Activated CD8-positive, alpha-beta T cell treated with anti-CD3 and anti-CD28 coated beads, Interleukin-2, amount 10 ng/mL, durations not matched to agents 7 days and 5 days (primary cell): Measurements from ENCODE around the gene PET100. TPM values are rescaled to one million over a fixed set of nuclear protein-coding genes. Genes with fewer than 3 reads are reported as not detected.
A peak's percentile ranks its signal among the peaks of the same experiment; 100 is the strongest.

Source experiments
- ATAC-seq: fragments of 150-1000 bp; cut with Tn5 transposase; one replicate; pipeline ENCODE4 v1.10.0; 2021; ENCODE audit warnings: moderate library complexity
- CTCF ChIA-PET: fragments of 350-600 bp; sonication (Branson Sonifier 250); formaldehyde crosslinking; loops from one replicate; lab custom pipeline; 2021; ENCODE audit warnings: antibody characterized with exemption; lab: Charles Lee
- POLR2A ChIA-PET: fragments of 350-600 bp; sonication (Branson Sonifier 250); formaldehyde crosslinking; loops from one replicate; lab custom pipeline; 2021; ENCODE audit warnings: antibody characterized with exemption; lab: Charles Lee
- DNase-seq: peaks from one replicate; pipeline ENCODE4 v3.0.0-alpha.2; 2020
- H3K27ac Mint-ChIP-seq: one replicate; pipeline ENCODE4 v1.8.0; 2021; ENCODE audit warnings: mild to moderate bottlenecking, mixed read lengths
- H3K27me3 Mint-ChIP-seq: one replicate; pipeline ENCODE4 v1.8.0; 2021; ENCODE audit warnings: low read depth, mixed read lengths
- H3K36me3 Mint-ChIP-seq: one replicate; pipeline ENCODE4 v1.8.0; 2021; ENCODE audit warnings: low read depth, mixed read lengths
- H3K4me1 Mint-ChIP-seq: one replicate; pipeline ENCODE4 v1.8.0; 2021; ENCODE audit warnings: low read depth, mixed read lengths
- H3K4me3 Mint-ChIP-seq: one replicate; pipeline ENCODE4 v1.8.0; 2021; ENCODE audit warnings: mild to moderate bottlenecking, mixed read lengths
- H3K9me3 Mint-ChIP-seq: one replicate; pipeline ENCODE4 v1.8.0; 2022; ENCODE audit warnings: mixed read lengths; ENCODE audit not compliant: insufficient read depth
- total RNA-seq, 2 experiments: library from RNA; stranded (reverse); gene quantifications; one replicate each; pipeline ENCODE4 v1.2.3, GENCODE V29; 2021

Gene PET100
- 100 to 1,000 TPM; 125 to 136 TPM for total RNA-seq

GRCh38 chr19:7629347-7630054 is at the start of gene PET100, which contains the start of gene XAB2:
TSS of gene PET100 (plus strand) at chr19:7629793. CDS start at chr19:7629834, 41 bp downstream.
TSS of gene XAB2 (minus strand) at chr19:7629545. CDS start at chr19:7629527, 18 bp downstream.
- Mint-ChIP-seq H3K27me3 (no peaks in the 10 kb centered on the region), H3K4me3 (peak within 1 kb of the TSS; percentile 94), H3K27ac (peak within 1 kb of the TSS; percentile 98), H3K9me3 (no peaks in the 10 kb centered on the region), H3K36me3 (peaks cover 26% of the 10 kb centered on the region), H3K4me1 (peaks cover 35% of the 10 kb centered on the region)
- DNase-seq (peak; percentile 97), ATAC-seq (peak; percentile 99)
- POLR2A ChIA-PET: interaction anchor here (0.6 to 2.0 kb wide), 23 partner anchors 8 to 291 kb away, joined by 3 to 13 read pairs (median 4); partner anchors contain the start of genes ARHGEF18, CLEC4M, MCEMP1 and MCOLN1
- CTCF ChIA-PET: interaction anchor here (0.5 to 2.6 kb wide), 11 partner anchors 19 to 276 kb away, joined by 3 to 20 read pairs (median 4); partner anchors contain the start of gene TRAPPC5

GRCh38 chr19:7582446-7582845 is 47.1 kb upstream of the PET100 start:
- H3K36me3 Mint-ChIP-seq: no peaks in the 10 kb centered on the region
- CTCF ChIA-PET: interaction anchor here (1.1 kb wide), 1 partner anchor 14 kb away, joined by 5 read pairs; no protein-coding TSS in a partner anchor
- ATAC-seq (no peak), DNase-seq (no peak)
- no peak overlapping the region for H3K27ac Mint-ChIP-seq
- H3K4me1 Mint-ChIP-seq: no peaks in the 10 kb centered on the region
- no peak overlapping the region for H3K4me3 Mint-ChIP-seq
- peaks cover 5% of the 10 kb centered on the region for H3K27me3 Mint-ChIP-seq
- POLR2A ChIA-PET: no interaction called here
- no peaks in the 10 kb centered on the region for H3K9me3 Mint-ChIP-seq

- Mint-ChIP-seq H3K4me1 (no peaks in the 10 kb centered on the region), H3K27me3 (peaks cover 12% of the 10 kb centered on the region), H3K4me3 (no peak overlapping the region), H3K9me3 (no peaks in the 10 kb centered on the region), H3K27ac (no peak overlapping the region), H3K36me3 (no peaks in the 10 kb centered on the region)
- POLR2A ChIA-PET: no interaction called here
- ATAC-seq (no peak), DNase-seq (no peak)
- CTCF ChIA-PET: no interaction called here
Observed at GRCh38 chr19:7589822-7590221, 39.8 kb upstream of the PET100 start.

- no peak for DNase-seq
- ATAC-seq: no peak
- Mint-ChIP-seq H3K36me3 (no peaks in the 10 kb centered on the region), H3K4me3 (no peak overlapping the region), H3K4me1 (peaks cover 2% of the 10 kb centered on the region), H3K27me3 (peaks cover 15% of the 10 kb centered on the region), H3K27ac (no peak overlapping the region), H3K9me3 (no peaks in the 10 kb centered on the region)
- ChIA-PET CTCF (no interaction called here), POLR2A (no interaction called here)
Observed at GRCh38 chr19:7590256-7590655, 39.3 kb upstream of the PET100 start.

GRCh38 chr19:7595466-7596133 is 34.0 kb upstream of the PET100 start, which contains the start of gene CAMSAP3:
TSS of gene CAMSAP3 (plus strand) at chr19:7595863. CDS start at chr19:7596003, 140 bp downstream.
- ATAC-seq (peak; percentile 94), DNase-seq (peak; percentile 47)
- Mint-ChIP-seq H3K4me3 (peak within 1 kb of the TSS; percentile 66), H3K27ac (no peak within 1 kb of the TSS), H3K27me3 (peaks cover 39% of the 10 kb centered on the region), H3K9me3 (no peaks in the 10 kb centered on the region), H3K4me1 (peaks cover 4% of the 10 kb centered on the region), H3K36me3 (no peaks in the 10 kb centered on the region)
- ChIA-PET CTCF (interaction anchor here (1.1 kb wide), 1 partner anchor 27 kb away, joined by 3 read pairs; no protein-coding TSS in a partner anchor), POLR2A (no interaction called here)

- no peak overlapping the region for H3K27ac Mint-ChIP-seq
- CTCF ChIA-PET: interaction anchor here (1.8 to 2.2 kb wide), 2 partner anchors 28 to 229 kb away, joined by 5 to 10 read pairs; no protein-coding TSS in a partner anchor
- no peaks in the 10 kb centered on the region for H3K9me3 Mint-ChIP-seq
- DNase-seq: no peak
- H3K36me3 Mint-ChIP-seq: no peaks in the 10 kb centered on the region
- peak overlapping the region; percentile 36 for H3K4me3 Mint-ChIP-seq
- POLR2A ChIA-PET: no interaction called here
- ATAC-seq: no peak
- H3K27me3 Mint-ChIP-seq: peaks cover 39% of the 10 kb centered on the region
- peaks cover 4% of the 10 kb centered on the region for H3K4me1 Mint-ChIP-seq
Observed at GRCh38 chr19:7596211-7596937, 33.2 kb upstream of the PET100 start.

- H3K36me3 Mint-ChIP-seq: no peaks in the 10 kb centered on the region
- DNase-seq (no peak), ATAC-seq (no peak)
- H3K27me3 Mint-ChIP-seq: peaks cover 43% of the 10 kb centered on the region
- no peak overlapping the region for H3K4me3 Mint-ChIP-seq
- ChIA-PET POLR2A (no interaction called here), CTCF (interaction anchor here (1.8 to 2.2 kb wide), 2 partner anchors 29 to 231 kb away, joined by 5 to 10 read pairs; no protein-coding TSS in a partner anchor)
- H3K9me3 Mint-ChIP-seq: no peaks in the 10 kb centered on the region
- peaks cover 4% of the 10 kb centered on the region for H3K4me1 Mint-ChIP-seq
- H3K27ac Mint-ChIP-seq: no peak overlapping the region
Observed at GRCh38 chr19:7597689-7598088, 31.9 kb upstream of the PET100 start.

GRCh38 chr19:7598180-7598579 is 31.4 kb upstream of the PET100 start:
- no peak for DNase-seq
- Mint-ChIP-seq H3K9me3 (no peaks in the 10 kb centered on the region), H3K4me1 (peaks cover 4% of the 10 kb centered on the region), H3K27me3 (peaks cover 43% of the 10 kb centered on the region), H3K36me3 (no peaks in the 10 kb centered on the region), H3K27ac (no peak overlapping the region), H3K4me3 (no peak overlapping the region)
- ATAC-seq: no peak
- ChIA-PET POLR2A (no interaction called here), CTCF (interaction anchor here (2.2 kb wide), 1 partner anchor 30 kb away, joined by 10 read pairs; no protein-coding TSS in a partner anchor)

GRCh38 chr19:7600721-7601120 is 28.9 kb upstream of the PET100 start:
- POLR2A ChIA-PET: no interaction called here
- Mint-ChIP-seq H3K4me3 (no peak overlapping the region), H3K27me3 (peaks cover 29% of the 10 kb centered on the region)

GRCh38 chr19:7602240-7602934 is 27.2 kb upstream of the PET100 start:
- no peak for ATAC-seq
- Mint-ChIP-seq H3K36me3 (no peaks in the 10 kb centered on the region), H3K9me3 (no peaks in the 10 kb centered on the region), H3K4me3 (no peak overlapping the region), H3K27ac (no peak overlapping the region), H3K27me3 (peaks cover 19% of the 10 kb centered on the region), H3K4me1 (peaks cover 7% of the 10 kb centered on the region)
- no peak for DNase-seq
- ChIA-PET CTCF (no interaction called here), POLR2A (no interaction called here)

More at GRCh38 chr19:7600721-7601120, 28.9 kb upstream of the PET100 start:
- Mint-ChIP-seq H3K27ac (no peak overlapping the region), H3K4me1 (no peaks in the 10 kb centered on the region), H3K9me3 (no peaks in the 10 kb centered on the region), H3K36me3 (no peaks in the 10 kb centered on the region)
- ATAC-seq (no peak), DNase-seq (no peak)
- CTCF ChIA-PET: no interaction called here

GRCh38 chr19:7602935-7603497 is 26.6 kb upstream of the PET100 start:
- ATAC-seq: no peak
- H3K9me3 Mint-ChIP-seq: no peaks in the 10 kb centered on the region
- ChIA-PET CTCF (no interaction called here), POLR2A (no interaction called here)
- H3K27ac Mint-ChIP-seq: no peak overlapping the region
- H3K36me3 Mint-ChIP-seq: no peaks in the 10 kb centered on the region
- no peak for DNase-seq
- H3K27me3 Mint-ChIP-seq: peaks cover 12% of the 10 kb centered on the region
- H3K4me3 Mint-ChIP-seq: no peak overlapping the region
- peaks cover 7% of the 10 kb centered on the region for H3K4me1 Mint-ChIP-seq
